Hindlimb muscle (tissue), 1 donor: ENCODE measurements around the gene TPO. TPM values are rescaled to one million over a fixed set of nuclear protein-coding genes. Genes with fewer than 3 reads are reported as not detected.
"Not testable (repeated sequence)": the region's sequence is repeated elsewhere in the genome, so short reads cannot be mapped to it uniquely, and the experiment has no call there.

ENCODE experiments used
- DNase-seq: peaks from one replicate; pipeline ENCODE4 v3.0.0-alpha.2; 2013
- polyA plus RNA-seq: library from polyadenylated mRNA; unstranded; fragments of 120-200 nt; gene quantifications from one replicate; pipeline ENCODE4 v1.2.1, GENCODE V29; 2013; ENCODE audit not compliant: insufficient read length

Gene TPO
- polyA plus RNA-seq, 1 donor: 0.25 TPM

DNA sequence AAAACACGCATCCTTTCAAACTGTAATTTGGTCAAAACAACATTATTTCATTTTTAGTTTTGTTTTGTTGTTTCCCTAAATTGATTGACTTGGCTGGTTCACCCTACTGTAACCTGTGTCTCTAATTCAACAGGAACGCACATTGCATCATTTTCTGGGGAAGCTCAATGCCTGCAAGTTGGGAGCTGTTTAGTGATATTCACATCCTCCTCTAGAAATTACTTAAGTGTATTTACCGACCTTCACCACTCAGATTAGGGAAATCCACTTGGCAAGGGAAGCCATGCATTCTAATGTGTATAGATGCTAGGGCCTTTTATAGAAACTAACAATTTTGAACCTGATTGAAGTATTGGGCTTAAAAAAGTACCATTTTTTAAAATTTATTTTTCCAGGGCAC lies 7.3 kb upstream of the TPO start:
- DNase-seq: no peak

GRCh38 chr2:1406434-1406833 lies 6.8 kb upstream of the TPO start:
- no peak for DNase-seq

GRCh38 chr2:1407950-1408675 lies 5.2 kb upstream of the TPO start:
- no peak for DNase-seq

- DNase-seq: no peak
Observed at GRCh38 chr2:1414121-1414520, 858 bp downstream of the TPO start.

- not testable (repeated sequence) for DNase-seq
Observed at GRCh38 chr2:1414901-1415300, 1.6 kb downstream of the TPO start.

DNA sequence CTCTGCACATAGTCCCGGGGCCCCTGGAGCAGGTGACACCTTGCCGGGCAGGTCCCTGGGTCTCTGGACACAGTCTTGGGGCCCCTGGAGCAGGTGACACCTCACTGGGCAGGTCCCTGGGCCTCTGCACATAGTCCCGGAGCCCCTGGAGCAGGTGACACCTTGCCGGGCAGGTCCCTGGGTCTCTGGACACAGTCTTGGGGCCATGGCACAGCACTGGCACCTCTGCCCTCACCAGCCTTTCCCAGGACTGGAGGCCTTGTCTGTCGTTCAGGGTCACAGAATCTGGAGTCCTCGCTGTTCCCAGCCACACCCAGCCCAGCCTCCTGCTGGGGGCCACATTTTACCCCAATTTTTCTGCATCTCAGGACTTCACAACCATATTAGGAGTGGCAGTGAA lies 2.2 kb downstream of the TPO start:
- DNase-seq: no peak

DNA sequence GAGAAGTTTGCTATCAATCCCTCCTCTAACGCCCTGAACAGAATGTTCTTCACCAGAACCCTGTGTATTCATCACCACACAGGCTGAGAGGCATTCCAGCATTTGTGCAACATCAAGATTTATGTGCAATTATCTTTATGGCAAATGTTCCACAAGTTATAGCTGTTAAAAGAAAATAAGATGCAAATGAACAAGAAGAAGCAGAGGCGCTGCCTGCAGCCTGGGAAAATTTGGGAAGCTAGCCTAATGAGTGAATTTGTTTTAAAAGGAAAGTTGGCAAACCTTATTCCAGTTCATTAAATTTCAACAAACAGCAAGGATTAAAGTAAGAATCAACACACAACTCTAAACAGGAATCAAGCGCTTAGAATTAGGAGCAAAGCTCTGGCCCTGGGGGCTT lies 5.3 kb downstream of the TPO start:
- DNase-seq: no peak

DNA sequence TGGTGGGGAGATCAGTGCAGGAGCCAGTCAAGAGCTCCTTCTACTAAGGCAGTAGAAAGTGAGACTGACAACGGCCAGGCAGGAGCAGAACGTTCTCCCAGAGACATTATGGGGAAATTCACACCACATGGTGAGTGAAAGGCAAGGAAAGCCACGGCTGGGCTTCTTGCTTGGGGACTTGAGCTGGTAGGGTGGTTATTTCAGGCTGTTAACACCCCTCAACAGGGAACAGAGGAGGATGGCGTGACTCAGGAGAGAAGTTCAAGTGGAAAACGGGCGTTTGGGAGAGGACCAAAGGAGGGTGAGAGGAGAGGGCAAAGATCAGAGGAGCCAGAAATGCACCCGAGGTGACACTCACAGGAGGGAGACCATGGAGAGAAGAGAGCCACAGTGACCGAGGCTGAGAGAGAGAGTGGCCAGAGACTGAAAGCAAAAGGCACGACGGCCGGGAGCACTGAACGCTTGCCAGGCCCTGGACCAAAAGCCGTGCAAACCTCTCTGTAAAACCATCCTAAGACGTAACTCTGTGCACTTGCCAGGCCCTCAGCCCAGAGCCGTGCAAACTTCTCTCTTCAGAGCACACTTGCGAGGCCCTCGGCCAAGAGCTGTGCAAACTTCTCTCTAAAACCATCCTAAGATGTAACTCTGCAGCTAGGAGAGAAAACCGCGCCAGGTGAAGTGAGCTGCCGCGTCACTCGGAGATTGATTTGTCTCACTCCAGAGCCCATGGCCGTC lies 7.7 kb downstream of the TPO start:
- DNase-seq: no peak

DNA sequence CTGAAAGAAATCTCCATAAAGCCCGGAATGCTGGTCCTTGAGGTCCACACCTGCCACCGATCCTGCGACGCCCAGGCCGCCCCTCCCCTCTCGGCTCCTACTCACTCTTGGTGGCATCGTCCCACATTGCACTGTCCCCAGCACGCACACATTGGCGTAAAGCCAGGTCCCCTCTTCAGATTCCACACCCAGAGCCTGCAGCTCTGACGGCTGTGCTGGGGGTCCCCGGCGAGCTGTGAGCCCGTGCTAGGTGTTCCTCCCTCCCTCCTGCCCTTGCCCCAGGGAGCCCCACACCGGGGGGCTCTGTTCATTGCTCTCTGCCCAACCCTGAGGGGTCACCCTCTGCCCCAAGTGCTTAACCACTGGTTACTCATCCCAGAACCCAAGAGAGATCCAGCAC lies 8.5 kb downstream of the TPO start:
- DNase-seq: no peak

DNA sequence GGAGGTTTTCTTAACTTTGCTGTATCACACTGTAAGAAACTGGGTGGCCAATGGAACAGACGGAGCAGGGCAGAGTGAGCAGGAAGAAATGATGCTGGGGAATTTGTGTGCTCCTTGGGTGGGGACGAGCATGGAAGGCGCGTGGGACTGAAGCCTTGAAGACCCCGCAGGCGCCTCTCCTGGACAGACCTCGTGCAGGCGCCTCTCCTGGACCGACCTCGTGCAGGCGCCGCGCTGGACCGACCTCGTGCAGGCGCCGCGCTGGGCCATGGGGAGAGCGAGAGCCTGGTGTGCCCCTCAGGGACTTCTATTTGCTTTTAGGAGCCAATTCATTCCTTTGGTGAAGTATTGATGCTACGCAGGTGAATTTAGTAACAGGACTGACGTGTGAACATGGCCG lies 8.9 kb downstream of the TPO start:
- no peak for DNase-seq

DNA sequence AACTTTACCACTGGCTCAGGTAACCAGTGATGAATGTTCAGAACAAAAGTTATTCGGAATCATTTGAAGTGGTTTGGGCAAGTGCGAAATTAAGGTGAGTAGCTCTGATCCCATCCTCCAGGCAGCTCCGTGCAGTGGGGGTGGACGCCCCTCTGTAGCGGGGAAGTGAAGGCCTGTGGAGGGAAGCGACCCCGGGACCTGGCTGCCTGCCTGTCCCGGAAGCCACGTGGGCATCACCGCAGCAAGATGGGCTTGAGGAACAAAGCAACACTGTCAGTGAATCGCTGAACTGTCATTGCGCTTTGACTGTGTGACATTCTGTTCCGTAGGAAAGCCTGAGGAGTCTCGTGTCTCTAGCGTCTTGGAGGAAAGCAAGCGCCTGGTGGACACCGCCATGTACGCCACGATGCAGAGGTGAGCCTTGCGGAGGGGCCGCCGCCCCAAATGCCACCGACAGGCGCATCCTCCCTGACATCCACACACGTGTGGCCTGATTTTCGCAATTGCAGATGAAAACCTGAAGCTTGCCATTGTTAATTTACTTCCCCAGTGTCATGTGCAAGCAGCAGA lies 9.5 kb downstream of the TPO start:
- no peak for DNase-seq

DNA sequence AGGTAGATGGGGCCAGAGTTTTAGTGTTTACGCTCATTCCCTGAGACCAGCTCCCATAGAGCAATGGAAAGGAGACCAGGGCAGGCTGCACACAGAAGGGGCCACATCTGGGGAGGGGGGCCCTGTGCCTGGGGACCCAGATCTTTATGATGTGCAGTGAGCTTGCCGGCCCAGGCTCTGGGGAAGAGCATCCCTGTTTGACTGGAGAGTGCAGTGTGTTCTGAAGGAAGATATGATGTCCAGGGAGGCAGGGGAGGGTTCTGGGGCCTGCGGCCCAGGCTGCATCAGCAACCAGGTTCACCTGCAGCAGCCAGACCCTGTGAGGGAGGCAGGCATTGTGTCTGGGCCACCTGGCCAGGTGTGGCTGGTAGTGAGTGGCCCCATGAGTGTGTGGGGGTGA lies 13.8 kb downstream of the TPO start:
- no peak for DNase-seq

DNA sequence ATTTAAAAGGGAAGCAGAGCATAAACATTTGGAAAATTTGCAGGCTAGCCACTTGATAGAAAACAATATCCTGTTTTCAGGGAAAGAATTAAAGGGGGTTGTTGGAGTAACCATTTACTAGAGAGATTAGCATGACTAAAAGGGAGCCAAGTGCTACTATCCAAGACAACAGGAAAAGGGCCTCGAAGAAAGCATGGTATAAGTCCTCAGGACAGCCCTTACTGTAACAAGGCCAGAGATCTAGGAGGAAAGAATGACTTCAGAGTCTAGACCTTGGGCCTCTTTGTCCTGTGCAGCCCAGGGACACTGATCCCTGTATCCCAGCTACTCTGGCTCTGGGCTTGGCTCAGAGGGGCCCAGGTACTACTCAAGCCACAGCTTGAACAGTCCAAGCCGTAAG lies 16.6 kb downstream of the TPO start:
- DNase-seq: no peak

- DNase-seq: no peak
Observed at GRCh38 chr2:1430491-1430890, 17.2 kb downstream of the TPO start.

DNA sequence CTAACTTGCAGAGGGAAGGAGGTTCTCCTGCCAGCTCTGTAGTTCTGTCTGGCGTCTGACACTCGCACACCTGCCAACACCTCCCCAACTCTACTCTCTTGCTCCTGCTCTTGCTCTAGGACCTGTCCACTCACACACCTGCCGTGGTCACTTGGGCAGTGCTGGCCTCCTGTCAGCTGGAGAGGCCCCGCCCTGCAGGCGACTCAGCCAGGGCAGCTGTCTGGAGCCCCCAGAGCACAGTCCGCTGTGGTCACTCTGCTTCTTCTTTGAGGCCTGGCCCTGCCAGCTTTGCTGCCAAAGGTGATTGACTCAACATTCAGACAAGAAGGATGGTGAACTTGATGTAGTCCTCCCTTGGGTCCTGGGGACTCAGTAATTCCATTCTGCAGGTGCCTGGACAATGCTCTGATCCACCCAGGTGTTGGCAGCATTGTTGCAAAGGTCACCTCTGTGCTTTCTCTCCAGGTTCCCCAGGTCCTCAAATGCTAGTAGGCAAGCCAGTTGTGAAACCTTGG lies 18.7 kb downstream of the TPO start:
- no peak for DNase-seq

GRCh38 chr2:1432726-1433125 lies 19.5 kb downstream of the TPO start:
- DNase-seq: no peak

GRCh38 chr2:1436369-1436768 lies 23.1 kb downstream of the TPO start:
- DNase-seq: no peak

DNA sequence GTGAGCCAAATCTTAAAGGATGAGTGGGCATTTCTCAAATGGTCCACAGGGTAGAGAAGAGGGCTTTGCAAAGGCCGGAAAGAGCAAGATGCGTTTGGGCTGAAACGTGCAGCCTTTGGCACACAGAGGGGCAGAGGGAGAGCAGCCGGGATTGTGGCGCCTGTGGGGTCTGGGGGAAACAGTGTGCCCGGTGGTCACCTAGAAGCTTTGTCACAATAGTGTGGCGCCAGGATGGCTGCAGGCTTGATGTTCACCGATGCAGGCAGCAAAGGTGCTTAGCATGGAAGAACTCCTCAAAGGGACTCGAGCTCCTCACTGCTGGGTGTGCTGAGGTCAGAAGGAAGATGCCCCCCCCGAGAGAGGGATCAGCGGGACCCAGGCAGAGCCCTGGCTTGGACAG lies 23.8 kb downstream of the TPO start:
- no peak for DNase-seq

- no peak for DNase-seq
Observed at GRCh38 chr2:1437537-1437936, 24.3 kb downstream of the TPO start.

DNA sequence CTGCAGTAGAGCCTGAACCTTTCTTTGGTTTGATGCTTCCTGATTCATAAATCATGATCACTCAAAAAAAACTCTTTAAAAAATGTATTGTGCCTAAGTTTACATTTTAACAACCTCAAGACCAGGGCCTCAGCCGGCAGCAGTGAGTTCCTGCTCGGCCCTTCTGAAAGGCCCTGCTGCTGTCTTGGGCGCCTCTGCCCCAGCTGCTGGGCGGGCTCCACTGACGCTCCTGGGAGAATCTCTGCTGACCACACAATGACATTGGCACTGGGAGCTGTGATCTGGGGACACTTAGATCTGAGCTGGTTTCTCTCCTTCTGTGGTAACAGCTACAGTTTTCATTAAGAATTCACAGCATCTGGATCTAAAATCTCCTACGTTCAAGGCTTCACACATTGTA lies 25.7 kb downstream of the TPO start:
- no peak for DNase-seq

DNA sequence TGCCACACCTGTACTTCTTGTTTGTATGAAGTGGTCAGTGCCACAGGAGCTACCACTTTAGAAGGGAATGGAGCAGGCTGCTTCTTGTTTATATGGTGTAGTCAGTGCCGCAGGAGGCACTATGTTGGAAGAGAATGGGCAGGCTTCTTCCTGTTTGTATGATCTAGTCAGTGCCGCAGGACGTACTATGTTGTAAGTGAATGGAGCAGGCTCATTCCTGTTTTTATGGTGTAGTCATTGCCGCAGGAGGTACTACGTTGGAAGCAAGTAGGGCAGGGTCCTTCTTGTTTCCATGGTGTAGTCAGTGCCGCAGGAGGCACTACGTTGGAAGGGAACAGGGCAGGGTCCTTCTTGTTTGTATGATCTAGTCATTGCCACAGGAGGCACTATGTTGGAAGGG lies 27.3 kb downstream of the TPO start:
- DNase-seq: no peak

- no peak for DNase-seq
Observed at GRCh38 chr2:1446301-1446700, 33.0 kb downstream of the TPO start.

DNA sequence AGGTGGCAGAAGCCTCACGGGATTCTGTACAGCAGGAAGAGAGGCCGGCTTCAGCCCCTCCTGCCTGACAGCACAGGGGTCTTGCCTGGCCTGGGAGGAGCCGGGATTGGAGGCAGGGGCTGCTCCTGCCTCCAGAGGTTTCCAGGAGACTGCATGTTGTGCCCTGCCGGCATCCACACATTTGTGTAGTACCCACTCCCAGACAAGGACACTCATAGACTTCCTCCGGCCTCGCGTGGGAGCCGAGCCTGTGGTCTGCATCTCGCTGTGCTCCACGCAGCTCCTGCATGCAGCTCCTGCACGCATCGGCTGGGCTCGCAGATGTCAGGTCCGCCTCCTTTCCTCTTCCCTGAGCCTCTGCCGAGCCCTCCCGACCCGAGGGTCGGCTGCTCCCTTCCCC lies 34.7 kb downstream of the TPO start:
- no peak for DNase-seq

GRCh38 chr2:1450915-1451314 lies 37.7 kb downstream of the TPO start:
- DNase-seq: no peak
